GM20000 (cell line): ENCODE measurements around the gene IGFLR1.
"Not testable (repeated sequence)": the region's sequence is repeated elsewhere in the genome, so short reads cannot be mapped to it uniquely, and the experiment has no call there.

Experiments
- DNase-seq: peaks from one replicate; pipeline ENCODE4 v3.0.0; 2012; ENCODE audit warnings: low spot score
- CTCF ChIP-seq: IDR thresholded peaks from 2 replicates; pipeline ENCODE4 v1.5.1; 2012; ENCODE audit warnings: mild to moderate bottlenecking, control low read depth; ENCODE audit errors: extremely low read depth, missing control alignments

Gene IGFLR1

GRCh38 chr19:35775298-35776101, 33.2 kb upstream of the IGFLR1 start, which contains the start of gene ARHGAP33:
Gene ARHGAP33 (plus strand): TSS chr19:35775564. CDS start chr19:35775659, 95 bp downstream.
- peak; percentile 100 for DNase-seq
- no peak for TF ChIP-seq CTCF

- TF ChIP-seq CTCF: no peak
- DNase-seq: no peak
Measured at GRCh38 chr19:35775046-35775297, 32.7 kb upstream of the IGFLR1 start.

- DNase-seq: no peak
- no peak for TF ChIP-seq CTCF
Measured at GRCh38 chr19:35774274-35775045, 32.2 kb upstream of the IGFLR1 start.

GRCh38 chr19:35773020-35773806, 31.0 kb upstream of the IGFLR1 start:
- no peak for TF ChIP-seq CTCF

GRCh38 chr19:35772362-35772761, 30.1 kb upstream of the IGFLR1 start:
- not testable (repeated sequence) for DNase-seq

More at GRCh38 chr19:35773020-35773806, 31.0 kb upstream of the IGFLR1 start:
- no peak for DNase-seq

GRCh38 chr19:35768082-35768421, 25.8 kb upstream of the IGFLR1 start:
- no peak for TF ChIP-seq CTCF
- no peak for DNase-seq

- no peak for TF ChIP-seq CTCF
- no peak for DNase-seq
Measured at GRCh38 chr19:35767288-35768081, 25.2 kb upstream of the IGFLR1 start.
